ENCODE results near the gene PIGW. TPM values are rescaled to one million over a fixed set of nuclear protein-coding genes. Genes with fewer than 3 reads are reported as not detected.

PIGW gene
- total RNA-seq, 1 donor from 2014 or later = 9.0 TPM

- H3K36me3 ChIP-seq (ENCODE audit: control insufficient read depth, insufficient read depth, low read length) = no peaks in the 10 kb centered on the region
- H3K4me3 ChIP-seq (ENCODE audit: low read depth, low read length) = no peak overlapping the region
- DNase-seq (ENCODE audit: low read depth) = no peak
- no peak for TF ChIP-seq CTCF (IDR thresholded peaks at IDR 0.05; ENCODE audit: insufficient read depth, low read length, poor library complexity, severe bottlenecking)
- no peaks in the 10 kb centered on the region for H3K27me3 ChIP-seq (ENCODE audit: control insufficient read depth, insufficient read depth, low read length)
Observed at GRCh38 chr17:36494674-36495073, 40.1 kb upstream of the PIGW start.

GRCh38 chr17:36495076-36495578 is 39.7 kb upstream of the PIGW start:
- no peak for DNase-seq (ENCODE audit: low read depth)
- Histone ChIP-seq H3K27me3 (ENCODE audit: control insufficient read depth, insufficient read depth, low read length) (no peaks in the 10 kb centered on the region), H3K36me3 (ENCODE audit: control insufficient read depth, insufficient read depth, low read length) (no peaks in the 10 kb centered on the region), H3K4me3 (ENCODE audit: low read depth, low read length) (no peak overlapping the region)
- no peak for TF ChIP-seq CTCF (IDR thresholded peaks at IDR 0.05; ENCODE audit: insufficient read depth, low read length, poor library complexity, severe bottlenecking)

- H3K4me3 ChIP-seq (ENCODE audit: low read depth, low read length) = no peak overlapping the region
- H3K36me3 ChIP-seq (ENCODE audit: control insufficient read depth, insufficient read depth, low read length) = no peaks in the 10 kb centered on the region
- DNase-seq (ENCODE audit: low read depth) = no peak
- TF ChIP-seq CTCF (IDR thresholded peaks at IDR 0.05; ENCODE audit: insufficient read depth, low read length, poor library complexity, severe bottlenecking) = no peak
- H3K27me3 ChIP-seq (ENCODE audit: control insufficient read depth, insufficient read depth, low read length) = no peaks in the 10 kb centered on the region
Observed at GRCh38 chr17:36496018-36496789, 38.6 kb upstream of the PIGW start.

- Histone ChIP-seq H3K27me3 (ENCODE audit: control insufficient read depth, insufficient read depth, low read length) (no peaks in the 10 kb centered on the region), H3K4me3 (ENCODE audit: low read depth, low read length) (no peak overlapping the region), H3K36me3 (ENCODE audit: control insufficient read depth, insufficient read depth, low read length) (no peaks in the 10 kb centered on the region)
- TF ChIP-seq CTCF (IDR thresholded peaks at IDR 0.05; ENCODE audit: insufficient read depth, low read length, poor library complexity, severe bottlenecking) = no peak
- DNase-seq (ENCODE audit: low read depth) = no peak
Observed at GRCh38 chr17:36498155-36498554, 36.6 kb upstream of the PIGW start.

- Histone ChIP-seq H3K27me3 (ENCODE audit: control insufficient read depth, insufficient read depth, low read length) (no peaks in the 10 kb centered on the region), H3K36me3 (ENCODE audit: control insufficient read depth, insufficient read depth, low read length) (no peaks in the 10 kb centered on the region), H3K4me3 (ENCODE audit: low read depth, low read length) (no peak overlapping the region)
- no peak for DNase-seq (ENCODE audit: low read depth)
- TF ChIP-seq CTCF (IDR thresholded peaks at IDR 0.05; ENCODE audit: insufficient read depth, low read length, poor library complexity, severe bottlenecking) = no peak
Observed at GRCh38 chr17:36498560-36499300, 36.1 kb upstream of the PIGW start.

Data from kidney epithelial cell (primary cell).